ENCODE measurements around the gene VAMP4.

The VAMP4 gene

DNA sequence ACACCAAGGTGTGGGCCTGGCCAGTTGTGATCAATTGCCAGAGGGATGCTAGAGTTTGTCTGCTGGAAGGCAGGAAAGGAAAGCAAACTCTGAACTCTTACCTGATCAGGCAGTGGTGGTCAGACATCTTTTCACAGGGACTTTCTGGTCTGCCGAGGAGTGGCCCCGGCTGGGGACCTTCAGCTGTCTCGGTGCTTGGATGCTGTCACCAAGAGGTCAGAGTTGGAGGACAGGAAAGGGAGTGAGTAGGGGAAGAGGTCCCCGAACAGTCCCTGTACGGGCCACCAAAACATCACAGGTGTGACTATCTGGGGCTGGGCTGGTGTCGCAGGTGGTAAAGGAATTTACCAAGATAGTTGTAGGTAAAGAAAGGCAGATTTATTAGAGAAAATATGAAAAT lies 21.9 kb upstream of the VAMP4 start (continued):
- TF ChIP-seq, protein P1, sequence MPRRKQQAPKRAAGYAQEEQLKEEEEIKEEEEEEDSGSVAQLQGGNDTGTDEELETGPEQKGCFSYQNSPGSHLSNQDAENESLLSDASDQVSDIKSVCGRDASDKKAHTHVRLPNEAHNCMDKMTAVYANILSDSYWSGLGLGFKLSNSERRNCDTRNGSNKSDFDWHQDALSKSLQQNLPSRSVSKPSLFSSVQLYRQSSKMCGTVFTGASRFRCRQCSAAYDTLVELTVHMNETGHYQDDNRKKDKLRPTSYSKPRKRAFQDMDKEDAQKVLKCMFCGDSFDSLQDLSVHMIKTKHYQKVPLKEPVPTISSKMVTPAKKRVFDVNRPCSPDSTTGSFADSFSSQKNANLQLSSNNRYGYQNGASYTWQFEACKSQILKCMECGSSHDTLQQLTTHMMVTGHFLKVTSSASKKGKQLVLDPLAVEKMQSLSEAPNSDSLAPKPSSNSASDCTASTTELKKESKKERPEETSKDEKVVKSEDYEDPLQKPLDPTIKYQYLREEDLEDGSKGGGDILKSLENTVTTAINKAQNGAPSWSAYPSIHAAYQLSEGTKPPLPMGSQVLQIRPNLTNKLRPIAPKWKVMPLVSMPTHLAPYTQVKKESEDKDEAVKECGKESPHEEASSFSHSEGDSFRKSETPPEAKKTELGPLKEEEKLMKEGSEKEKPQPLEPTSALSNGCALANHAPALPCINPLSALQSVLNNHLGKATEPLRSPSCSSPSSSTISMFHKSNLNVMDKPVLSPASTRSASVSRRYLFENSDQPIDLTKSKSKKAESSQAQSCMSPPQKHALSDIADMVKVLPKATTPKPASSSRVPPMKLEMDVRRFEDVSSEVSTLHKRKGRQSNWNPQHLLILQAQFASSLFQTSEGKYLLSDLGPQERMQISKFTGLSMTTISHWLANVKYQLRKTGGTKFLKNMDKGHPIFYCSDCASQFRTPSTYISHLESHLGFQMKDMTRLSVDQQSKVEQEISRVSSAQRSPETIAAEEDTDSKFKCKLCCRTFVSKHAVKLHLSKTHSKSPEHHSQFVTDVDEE (CRISPR knock-in tag; IDR thresholded peaks at IDR 0.05) = no peak
- no peak for TF ChIP-seq ARNTL (CRISPR knock-in tag; IDR thresholded peaks at IDR 0.05; ENCODE audit: borderline replicate concordance, low read depth)
- no peak for TF ChIP-seq TCF4 (CRISPR knock-in tag; IDR thresholded peaks at IDR 0.05; ENCODE audit: borderline replicate concordance)
- no peak for TF ChIP-seq ISL1 (CRISPR knock-in tag; IDR thresholded peaks at IDR 0.05)

DNA sequence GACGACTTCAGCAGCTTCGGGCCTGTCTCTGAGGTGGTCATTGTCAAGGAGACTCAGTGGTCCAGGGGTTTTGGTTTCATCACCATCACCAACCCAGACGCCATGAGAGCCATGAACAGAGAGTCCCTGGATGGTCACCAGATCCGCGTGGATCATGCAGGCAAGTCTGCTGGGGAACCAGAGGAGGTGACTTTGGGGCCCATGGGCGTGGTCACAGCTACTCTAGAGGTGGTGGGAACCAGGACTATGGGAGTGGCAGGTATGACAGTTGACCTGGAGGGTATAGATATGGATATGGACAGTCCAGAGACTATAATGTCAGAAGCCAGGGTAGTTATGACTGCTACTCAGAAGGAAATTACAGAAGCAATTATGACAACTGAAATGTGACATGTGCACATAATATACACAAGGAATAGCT lies 20.3 kb upstream of the VAMP4 start:
- TF ChIP-seq, protein P2, sequence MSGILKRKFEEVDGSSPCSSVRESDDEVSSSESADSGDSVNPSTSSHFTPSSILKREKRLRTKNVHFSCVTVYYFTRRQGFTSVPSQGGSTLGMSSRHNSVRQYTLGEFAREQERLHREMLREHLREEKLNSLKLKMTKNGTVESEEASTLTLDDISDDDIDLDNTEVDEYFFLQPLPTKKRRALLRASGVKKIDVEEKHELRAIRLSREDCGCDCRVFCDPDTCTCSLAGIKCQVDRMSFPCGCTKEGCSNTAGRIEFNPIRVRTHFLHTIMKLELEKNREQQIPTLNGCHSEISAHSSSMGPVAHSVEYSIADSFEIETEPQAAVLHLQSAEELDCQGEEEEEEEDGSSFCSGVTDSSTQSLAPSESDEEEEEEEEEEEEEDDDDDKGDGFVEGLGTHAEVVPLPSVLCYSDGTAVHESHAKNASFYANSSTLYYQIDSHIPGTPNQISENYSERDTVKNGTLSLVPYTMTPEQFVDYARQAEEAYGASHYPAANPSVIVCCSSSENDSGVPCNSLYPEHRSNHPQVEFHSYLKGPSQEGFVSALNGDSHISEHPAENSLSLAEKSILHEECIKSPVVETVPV (CRISPR knock-in tag; IDR thresholded peaks at IDR 0.05) = no peak
- no peak for TF ChIP-seq RARB (CRISPR knock-in tag; IDR thresholded peaks at IDR 0.05)
- no peak for ATAC-seq

DNA sequence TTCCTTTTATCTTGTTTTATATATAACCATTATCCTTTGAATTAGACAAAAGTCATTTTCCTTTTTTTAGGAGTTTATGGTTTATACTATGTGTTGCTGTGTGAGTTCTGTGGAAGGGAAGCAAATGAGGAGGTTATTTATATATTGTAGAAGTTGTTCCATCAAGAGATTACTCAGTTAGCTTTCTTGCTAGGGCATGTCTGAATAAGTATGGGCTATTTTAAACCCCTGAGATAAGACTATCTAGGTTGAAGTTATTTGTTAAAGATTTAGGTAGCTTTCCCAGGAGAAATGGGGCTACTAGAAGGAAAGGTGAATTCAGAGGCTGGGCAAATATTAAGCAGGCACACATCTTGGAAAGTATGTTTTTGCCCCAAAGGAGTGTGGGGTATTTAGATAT lies 16.1 kb upstream of the VAMP4 start:
- no peak for ATAC-seq
- no peak for TF ChIP-seq ISL1 (CRISPR knock-in tag; IDR thresholded peaks at IDR 0.05)
- TF ChIP-seq, protein P2 (CRISPR knock-in tag; IDR thresholded peaks at IDR 0.05) = no peak
- no peak for TF ChIP-seq BACH2 (CRISPR knock-in tag; IDR thresholded peaks at IDR 0.05; ENCODE audit: borderline replicate concordance)
- TF ChIP-seq, protein P1 (CRISPR knock-in tag; IDR thresholded peaks at IDR 0.05) = no peak
- TF ChIP-seq ZFP30 (CRISPR knock-in tag; IDR thresholded peaks at IDR 0.05) = no peak
- TF ChIP-seq, protein P3, sequence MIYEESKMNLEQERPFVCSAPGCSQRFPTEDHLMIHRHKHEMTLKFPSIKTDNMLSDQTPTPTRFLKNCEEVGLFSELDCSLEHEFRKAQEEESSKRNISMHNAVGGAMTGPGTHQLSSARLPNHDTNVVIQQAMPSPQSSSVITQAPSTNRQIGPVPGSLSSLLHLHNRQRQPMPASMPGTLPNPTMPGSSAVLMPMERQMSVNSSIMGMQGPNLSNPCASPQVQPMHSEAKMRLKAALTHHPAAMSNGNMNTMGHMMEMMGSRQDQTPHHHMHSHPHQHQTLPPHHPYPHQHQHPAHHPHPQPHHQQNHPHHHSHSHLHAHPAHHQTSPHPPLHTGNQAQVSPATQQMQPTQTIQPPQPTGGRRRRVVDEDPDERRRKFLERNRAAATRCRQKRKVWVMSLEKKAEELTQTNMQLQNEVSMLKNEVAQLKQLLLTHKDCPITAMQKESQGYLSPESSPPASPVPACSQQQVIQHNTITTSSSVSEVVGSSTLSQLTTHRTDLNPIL (CRISPR knock-in tag; IDR thresholded peaks at IDR 0.05; ENCODE audit: low read depth) = no peak
- no peak for TF ChIP-seq SNAI2 (CRISPR knock-in tag; IDR thresholded peaks at IDR 0.05)
- TF ChIP-seq ESRRG (CRISPR knock-in tag; IDR thresholded peaks at IDR 0.05) = no peak
- TF ChIP-seq TCF4 (CRISPR knock-in tag; IDR thresholded peaks at IDR 0.05; ENCODE audit: borderline replicate concordance) = no peak
- TF ChIP-seq ZC3H10 (CRISPR knock-in tag; IDR thresholded peaks at IDR 0.05) = no peak
- TF ChIP-seq TOX (CRISPR knock-in tag; IDR thresholded peaks at IDR 0.05; ENCODE audit: borderline replicate concordance) = no peak
- TF ChIP-seq CSDC2 (CRISPR knock-in tag; IDR thresholded peaks at IDR 0.05) = no peak

DNA sequence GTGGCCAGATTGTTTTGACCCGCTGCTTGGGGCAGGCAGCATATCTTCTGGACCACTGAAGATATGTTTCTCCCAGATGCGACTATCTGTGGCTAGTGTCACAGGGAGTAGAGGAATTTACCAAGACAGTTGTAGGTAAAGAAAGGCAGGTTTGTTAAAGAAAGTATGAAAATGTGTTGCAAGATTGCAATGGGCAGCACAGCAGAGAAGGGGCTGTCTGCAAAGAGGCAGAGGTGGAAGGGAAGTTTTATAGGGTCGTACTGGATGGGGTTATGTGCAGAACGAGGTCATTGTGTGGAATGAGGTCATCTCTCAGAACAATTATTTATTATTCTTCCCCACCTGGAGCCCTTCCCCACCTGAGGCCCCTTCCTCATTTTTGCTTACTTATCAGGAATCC lies 15.0 kb upstream of the VAMP4 start:
- TF ChIP-seq ZNF565 (CRISPR knock-in tag; conservative IDR thresholded peaks at IDR 0.05; ENCODE audit: low read depth) = no peak
- TF ChIP-seq SNAI2 (CRISPR knock-in tag; IDR thresholded peaks at IDR 0.05) = no peak
- TF ChIP-seq, protein P1 (CRISPR knock-in tag; IDR thresholded peaks at IDR 0.05) = no peak
- no peak for TF ChIP-seq ESRRG (CRISPR knock-in tag; IDR thresholded peaks at IDR 0.05)
- no peak for TF ChIP-seq TCF4 (CRISPR knock-in tag; IDR thresholded peaks at IDR 0.05; ENCODE audit: borderline replicate concordance)
- TF ChIP-seq CSDC2 (CRISPR knock-in tag; IDR thresholded peaks at IDR 0.05) = no peak
- no peak for TF ChIP-seq PPARA (CRISPR knock-in tag; IDR thresholded peaks at IDR 0.05; ENCODE audit: borderline replicate concordance)
- TF ChIP-seq BACH2 (CRISPR knock-in tag; IDR thresholded peaks at IDR 0.05; ENCODE audit: borderline replicate concordance) = no peak
- TF ChIP-seq ARNTL (CRISPR knock-in tag; IDR thresholded peaks at IDR 0.05; ENCODE audit: borderline replicate concordance, low read depth) = no peak
- TF ChIP-seq GLIS3 (CRISPR knock-in tag; IDR thresholded peaks at IDR 0.05) = no peak
- TF ChIP-seq ZNF8 (CRISPR knock-in tag; IDR thresholded peaks at IDR 0.05) = no peak
- no peak for TF ChIP-seq RARB (CRISPR knock-in tag; IDR thresholded peaks at IDR 0.05)
- TF ChIP-seq TOX (CRISPR knock-in tag; IDR thresholded peaks at IDR 0.05; ENCODE audit: borderline replicate concordance) = no peak
- TF ChIP-seq ZC3H10 (CRISPR knock-in tag; IDR thresholded peaks at IDR 0.05) = no peak
- TF ChIP-seq ZFP3 (CRISPR knock-in tag; IDR thresholded peaks at IDR 0.05) = no peak
- TF ChIP-seq, protein P3 (CRISPR knock-in tag; IDR thresholded peaks at IDR 0.05; ENCODE audit: low read depth) = no peak
- no peak for ATAC-seq
